Endothelial cell (in vitro differentiated cells): ENCODE data around the gene SDK2. TPM values are rescaled to one million over a fixed set of nuclear protein-coding genes. Genes with fewer than 3 reads are reported as not detected.

ENCODE experiments used
- DNase-seq: peaks from one replicate; pipeline ENCODE4 v3.0.0; 2021; ENCODE audit warnings: low spot score
- H3K27ac Mint-ChIP-seq: one replicate; pipeline ENCODE4 v1.8.0; 2021; ENCODE audit warnings: mixed read lengths, inconsistent platforms; ENCODE audit not compliant: unreplicated experiment
- H3K27me3 Mint-ChIP-seq: one replicate; pipeline ENCODE4 v1.8.0; 2021; ENCODE audit warnings: mild to moderate bottlenecking, moderate library complexity, mixed read lengths, inconsistent platforms; ENCODE audit not compliant: unreplicated experiment
- H3K36me3 Mint-ChIP-seq: one replicate; pipeline ENCODE4 v1.8.0; 2021; ENCODE audit warnings: mild to moderate bottlenecking, low read depth, mixed read lengths, inconsistent platforms; ENCODE audit not compliant: unreplicated experiment
- H3K4me1 Mint-ChIP-seq: one replicate; pipeline ENCODE4 v1.8.0; 2021; ENCODE audit warnings: mild to moderate bottlenecking, mixed read lengths, inconsistent platforms; ENCODE audit not compliant: unreplicated experiment
- H3K4me3 Mint-ChIP-seq: one replicate; pipeline ENCODE4 v1.8.0; 2021; ENCODE audit warnings: mild to moderate bottlenecking, mixed read lengths, inconsistent platforms; ENCODE audit not compliant: unreplicated experiment
- H3K9me3 Mint-ChIP-seq: one replicate; pipeline ENCODE4 v1.8.0; 2021; ENCODE audit warnings: mixed read lengths, inconsistent platforms; ENCODE audit not compliant: unreplicated experiment
- total RNA-seq: library from RNA; stranded (reverse); fragmentation: NEBNext Ultra II Directional; extraction: Animal tissue kit (Norgen Biotek cat#: 25700); gene quantifications from one replicate; pipeline ENCODE4 v1.2.1, GENCODE V29; 2021; ENCODE audit not compliant: unreplicated experiment
- TF ChIP-seq, protein P1 (sequence below): fragments of 200-600 bp; sonication (generic); IDR thresholded peaks from one replicate; pipeline ENCODE4 v1.5.0; 2021; ENCODE audit warnings: antibody characterized with exemption; ENCODE audit not compliant: unreplicated experiment

SDK2 gene
- total RNA-seq, 1 donor from 2014 or later = 2.4 TPM

DNA sequence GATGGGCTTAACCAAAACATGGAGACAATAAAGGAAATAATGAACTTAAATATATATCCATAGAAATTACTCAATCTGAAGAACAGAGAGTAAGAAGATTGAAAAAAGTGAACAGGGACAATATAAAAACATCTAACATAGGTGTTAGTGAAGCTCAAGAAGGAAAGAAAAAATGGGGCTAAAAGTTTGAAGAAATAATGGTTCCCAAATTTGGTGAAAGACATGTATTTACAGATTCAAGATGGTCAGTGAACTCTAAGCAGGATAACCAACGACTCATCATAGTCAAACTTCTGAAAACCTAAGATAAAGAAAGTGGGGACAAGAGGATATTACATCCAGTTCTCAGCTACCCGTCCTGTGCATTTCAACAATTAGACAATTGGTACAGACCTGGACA lies 22.6 kb downstream of the SDK2 start:
- Mint-ChIP-seq H3K27me3 (peaks cover 8% of the 10 kb centered on the region), H3K4me1 (peaks cover 6% of the 10 kb centered on the region), H3K36me3 (no peaks in the 10 kb centered on the region), H3K9me3 (no peaks in the 10 kb centered on the region), H3K4me3 (no peak overlapping the region), H3K27ac (no peak overlapping the region)
- TF ChIP-seq, protein P1, sequence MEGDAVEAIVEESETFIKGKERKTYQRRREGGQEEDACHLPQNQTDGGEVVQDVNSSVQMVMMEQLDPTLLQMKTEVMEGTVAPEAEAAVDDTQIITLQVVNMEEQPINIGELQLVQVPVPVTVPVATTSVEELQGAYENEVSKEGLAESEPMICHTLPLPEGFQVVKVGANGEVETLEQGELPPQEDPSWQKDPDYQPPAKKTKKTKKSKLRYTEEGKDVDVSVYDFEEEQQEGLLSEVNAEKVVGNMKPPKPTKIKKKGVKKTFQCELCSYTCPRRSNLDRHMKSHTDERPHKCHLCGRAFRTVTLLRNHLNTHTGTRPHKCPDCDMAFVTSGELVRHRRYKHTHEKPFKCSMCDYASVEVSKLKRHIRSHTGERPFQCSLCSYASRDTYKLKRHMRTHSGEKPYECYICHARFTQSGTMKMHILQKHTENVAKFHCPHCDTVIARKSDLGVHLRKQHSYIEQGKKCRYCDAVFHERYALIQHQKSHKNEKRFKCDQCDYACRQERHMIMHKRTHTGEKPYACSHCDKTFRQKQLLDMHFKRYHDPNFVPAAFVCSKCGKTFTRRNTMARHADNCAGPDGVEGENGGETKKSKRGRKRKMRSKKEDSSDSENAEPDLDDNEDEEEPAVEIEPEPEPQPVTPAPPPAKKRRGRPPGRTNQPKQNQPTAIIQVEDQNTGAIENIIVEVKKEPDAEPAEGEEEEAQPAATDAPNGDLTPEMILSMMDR = no peak
- no peak for DNase-seq

DNA sequence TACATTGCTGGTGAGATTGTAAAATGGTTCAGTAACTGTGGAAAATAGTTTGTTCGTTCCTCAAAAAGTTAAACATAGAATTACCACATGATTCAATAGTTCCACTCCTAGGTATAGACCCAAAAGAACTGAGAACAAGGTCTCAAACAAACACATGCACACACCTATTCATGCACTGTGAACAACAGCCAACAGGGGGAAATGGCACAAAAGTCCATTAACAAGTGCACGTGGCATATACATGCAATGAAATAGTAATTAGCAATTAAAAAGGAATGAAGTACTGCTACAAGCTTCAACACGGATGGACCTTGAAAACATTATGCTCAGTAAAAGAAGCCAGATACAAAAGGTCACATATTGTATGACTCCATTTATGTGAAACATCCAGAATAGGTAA lies 23.8 kb downstream of the SDK2 start:
- TF ChIP-seq, protein P1 = no peak
- Mint-ChIP-seq H3K27ac (no peak overlapping the region), H3K36me3 (no peaks in the 10 kb centered on the region), H3K27me3 (peaks cover 10% of the 10 kb centered on the region), H3K4me3 (no peak overlapping the region), H3K4me1 (peaks cover 12% of the 10 kb centered on the region), H3K9me3 (no peaks in the 10 kb centered on the region)
- no peak for DNase-seq

DNA sequence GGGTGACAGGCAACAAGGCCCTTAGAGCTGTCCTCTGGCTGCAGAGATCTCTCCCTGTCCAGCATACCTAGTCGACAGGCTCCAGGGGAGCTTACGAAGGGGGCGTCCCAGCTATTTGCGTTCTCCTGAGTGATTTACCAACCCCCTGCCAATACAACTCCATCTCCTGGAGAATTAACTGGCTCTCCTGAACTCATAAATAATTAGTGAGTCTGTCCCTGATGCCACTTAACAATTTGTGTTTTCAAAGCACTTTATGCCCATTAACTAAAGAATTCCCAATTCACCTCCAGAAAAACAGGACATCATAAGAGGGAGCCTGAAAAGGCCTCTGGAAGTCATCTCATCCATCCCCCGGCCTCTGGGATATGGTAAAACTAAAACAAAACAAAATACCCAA lies 26.7 kb downstream of the SDK2 start:
- no peak for DNase-seq
- Mint-ChIP-seq H3K27me3 (peaks cover 4% of the 10 kb centered on the region), H3K4me1 (peaks cover 6% of the 10 kb centered on the region), H3K27ac (no peak overlapping the region), H3K9me3 (no peaks in the 10 kb centered on the region), H3K36me3 (no peaks in the 10 kb centered on the region), H3K4me3 (no peak overlapping the region)
- TF ChIP-seq, protein P1 = no peak

DNA sequence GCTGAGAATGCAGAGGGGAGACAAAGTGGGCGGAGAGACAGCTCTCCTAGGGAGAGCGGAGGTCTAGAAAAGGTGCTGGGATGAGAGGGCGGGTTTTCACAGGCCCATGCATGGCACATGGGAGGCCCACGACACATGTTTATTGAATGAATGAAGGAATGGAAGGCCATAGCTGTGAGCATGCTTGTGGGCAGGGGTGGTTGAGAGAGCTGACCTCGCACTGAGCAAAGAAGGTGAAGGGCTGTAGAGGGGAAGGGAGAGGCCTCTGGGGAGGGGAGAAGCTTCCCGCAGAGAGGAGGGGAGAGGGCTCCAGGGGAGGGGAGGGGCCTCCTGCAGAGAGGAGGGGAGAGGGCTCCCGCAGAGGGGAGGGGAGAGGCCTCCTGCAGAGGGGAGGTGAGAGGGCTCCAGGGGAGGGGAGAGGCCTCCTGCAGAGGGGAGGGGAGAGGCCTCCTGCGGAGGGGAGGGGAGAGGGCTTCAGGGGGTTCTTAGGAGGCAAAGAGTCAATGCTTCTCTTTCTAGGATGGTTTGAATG lies 27.3 kb downstream of the SDK2 start:
- peaks cover 6% of the 10 kb centered on the region for H3K4me1 Mint-ChIP-seq
- no peak overlapping the region for H3K4me3 Mint-ChIP-seq
- no peak for DNase-seq
- no peak overlapping the region for H3K27ac Mint-ChIP-seq
- H3K9me3 Mint-ChIP-seq = no peaks in the 10 kb centered on the region
- TF ChIP-seq, protein P1 = no peak
- H3K27me3 Mint-ChIP-seq = peaks cover 4% of the 10 kb centered on the region
- H3K36me3 Mint-ChIP-seq = no peaks in the 10 kb centered on the region

DNA sequence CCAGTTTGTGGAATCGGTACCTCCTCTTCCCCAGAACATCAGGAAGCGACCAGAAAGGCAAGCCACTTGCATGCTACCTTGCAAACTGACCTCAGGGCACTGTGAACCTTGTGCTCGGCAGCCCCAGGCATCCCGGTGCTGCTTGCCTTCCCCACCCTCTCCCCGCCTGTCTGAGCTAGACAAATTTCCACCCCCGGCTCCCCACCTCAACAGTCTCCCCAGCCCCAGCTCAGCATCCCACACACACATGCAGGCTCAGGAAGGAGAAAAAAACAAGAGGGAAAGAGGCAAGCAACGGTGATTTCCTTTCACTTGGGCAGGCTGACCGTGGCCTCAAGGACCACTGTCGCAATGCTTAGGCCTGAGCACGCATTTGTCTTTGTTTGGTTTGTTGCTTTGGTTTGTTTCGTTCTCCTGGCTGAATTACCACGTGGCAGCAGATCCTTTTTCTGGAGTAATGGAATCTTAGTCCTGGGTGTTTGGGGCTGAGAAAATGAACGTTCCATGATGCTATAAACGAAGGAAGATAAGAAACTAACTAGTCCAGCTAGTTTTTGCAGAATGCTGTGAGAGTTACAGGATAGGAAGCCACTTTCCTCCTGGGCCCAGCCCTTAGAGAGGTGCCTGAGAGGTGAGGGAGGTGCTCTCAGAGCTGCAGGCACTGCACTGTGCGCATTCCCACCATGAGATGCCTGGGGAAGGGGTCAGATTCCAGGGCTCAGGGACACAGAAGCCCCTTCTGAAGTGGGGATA lies 27.9 kb downstream of the SDK2 start:
- Mint-ChIP-seq H3K4me3 (no peak overlapping the region), H3K9me3 (no peaks in the 10 kb centered on the region), H3K4me1 (peaks cover 6% of the 10 kb centered on the region), H3K27me3 (peaks cover 4% of the 10 kb centered on the region), H3K27ac (no peak overlapping the region), H3K36me3 (no peaks in the 10 kb centered on the region)
- DNase-seq = no peak
- TF ChIP-seq, protein P1 = no peak
